ENCODE results near the gene TPPP2. TPM values are rescaled to one million over a fixed set of nuclear protein-coding genes. Genes with fewer than 3 reads are reported as not detected.
"Not testable (repeated sequence)": the region's sequence is repeated elsewhere in the genome, so short reads cannot be mapped to it uniquely, and the experiment has no call there.

Gene TPPP2
- polyA plus RNA-seq, 1 of the 3 experiments (the other 2 are of a cell fraction), result not detected

DNA sequence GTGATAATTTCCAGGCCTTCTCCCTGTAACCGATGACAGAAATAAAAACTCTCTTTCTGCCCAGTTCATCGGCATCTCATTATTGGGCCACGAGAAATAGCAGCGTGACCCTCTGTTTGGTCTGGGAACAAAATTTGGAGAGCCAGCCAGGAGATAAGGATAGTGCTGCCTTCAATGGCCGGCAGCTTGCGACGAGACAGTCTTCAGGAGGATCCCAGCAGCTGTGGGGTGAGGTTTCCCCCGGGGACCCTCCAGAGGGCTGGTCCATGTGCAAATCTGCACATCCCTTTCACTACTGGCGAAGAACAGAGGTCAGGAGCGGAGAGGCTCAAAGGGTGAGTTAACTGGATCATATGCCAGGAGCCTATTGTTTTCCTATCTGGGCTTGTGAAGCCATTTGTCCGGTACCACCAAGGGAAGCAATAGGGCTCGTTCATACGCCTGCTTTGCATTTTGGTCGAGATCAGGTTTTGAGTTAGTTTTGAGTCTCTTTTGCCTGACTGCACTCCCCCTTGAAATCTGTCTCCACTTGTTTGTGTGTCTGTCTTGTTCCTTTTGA is 26.1 kb upstream of the TPPP2 start (continued):
- TF ChIP-seq RFX5 (IDR thresholded peaks at IDR 0.05; ENCODE audit: low read length), result no peak
- no peak for TF ChIP-seq TCF12 (IDR thresholded peaks at IDR 0.05)

DNA sequence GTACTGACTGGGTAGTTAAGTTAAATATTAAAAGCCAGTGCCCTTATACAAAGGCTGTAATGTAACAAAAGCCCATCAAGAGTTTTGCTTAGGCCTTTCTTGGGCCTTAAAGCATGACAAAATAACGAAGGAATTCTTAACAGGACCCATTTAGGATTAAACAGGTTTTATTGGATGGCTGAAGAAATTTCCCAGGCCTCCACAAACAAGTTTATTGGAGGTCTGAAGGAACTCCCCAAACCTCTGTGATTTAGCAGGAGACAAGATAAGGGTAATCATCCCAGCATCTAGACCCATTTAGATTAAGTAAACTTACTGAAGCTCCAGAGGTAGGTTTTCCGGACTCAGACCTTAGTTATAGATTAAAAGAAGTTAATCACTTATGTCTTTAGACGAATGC is 20.3 kb upstream of the TPPP2 start:
- peaks cover 15% of the 10 kb centered on the region for H3K27me3 ChIP-seq (ENCODE audit: insufficient read depth)
- H3K9ac ChIP-seq; H3K27ac ChIP-seq (ENCODE audit: low read depth in 2 of 2, low read length in 1 of 2); POLR2A ChIA-PET; H2AFZ ChIP-seq (ENCODE audit: low read depth); H3K4me3 ChIP-seq (ENCODE audit: low read depth in 2 of 2, low read length in 1 of 2); H3K9me3 ChIP-seq; DNase-seq; H3K9me2 ChIP-seq; H3K4me1 ChIP-seq (ENCODE audit: control insufficient read depth in 1 of 2, insufficient read depth in 2 of 2, low read depth in 1 of 2, low read length in 1 of 2); H3F3A ChIP-seq (replicated peaks; ENCODE audit: insufficient read depth); H3K36me3 ChIP-seq (replicated peaks in 1 of 2; ENCODE audit: control insufficient read depth in 1 of 2, insufficient read depth in 2 of 2, low read length in 1 of 2); H3K4me2 ChIP-seq; H4K20me1 ChIP-seq (ENCODE audit: insufficient read depth); H3K79me2 ChIP-seq (ENCODE audit: insufficient read depth): not testable (repeated sequence)
- CTCF ChIA-PET, result interaction anchor here (1.5 to 18.2 kb wide), 3 partner anchors 18 to 92 kb away, joined by 3 to 555 read pairs (median 248); partner anchors contain the start of genes RNASE7, TMEM253 and ZNF219
- 54% methylated on average over 3 of the region's 3 CpGs for WGBS (ENCODE audit: low lambda C conversion rate)

DNA sequence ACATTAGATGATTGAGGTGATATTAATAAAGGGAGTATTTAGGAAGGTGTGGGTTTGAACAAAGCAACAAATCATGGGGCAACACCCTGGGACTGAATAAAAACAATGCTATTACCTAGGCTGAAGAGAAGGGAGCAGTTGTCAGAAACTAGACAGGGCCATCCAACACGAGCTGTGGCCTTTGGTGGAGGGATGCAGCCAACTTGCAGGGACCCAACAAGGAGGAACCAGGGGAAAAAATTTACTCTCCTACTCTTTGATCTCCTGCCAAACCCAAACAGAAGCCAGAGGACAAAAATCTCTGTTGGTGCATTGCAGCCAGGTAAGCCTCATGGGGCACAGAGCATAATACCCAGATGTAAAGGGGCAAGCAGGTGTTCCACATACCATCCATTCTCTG is 18.9 kb upstream of the TPPP2 start:
- Histone ChIP-seq H3K79me2 (ENCODE audit: insufficient read depth) (no peaks in the 10 kb centered on the region), H3K9ac (no peak overlapping the region), H3K9me3 (no peaks in the 10 kb centered on the region), H3K36me3 (replicated peaks in 1 of 2; ENCODE audit: control insufficient read depth in 1 of 2, insufficient read depth in 2 of 2, low read length in 1 of 2) (no peaks in the 10 kb centered on the region), H3K4me2 (no peak overlapping the region), H3K4me1 (ENCODE audit: control insufficient read depth in 1 of 2, insufficient read depth in 2 of 2, low read depth in 1 of 2, low read length in 1 of 2) (no peaks in the 10 kb centered on the region; a peak in 1 of 4 replicates), H3K27ac (ENCODE audit: low read depth in 2 of 2, low read length in 1 of 2) (no peak overlapping the region), H2AFZ (ENCODE audit: low read depth) (no peak overlapping the region), H3K27me3 (ENCODE audit: insufficient read depth) (peaks cover 15% of the 10 kb centered on the region), H3F3A (replicated peaks; ENCODE audit: insufficient read depth) (no peaks in the 10 kb centered on the region), H3K4me3 (ENCODE audit: low read depth in 2 of 2, low read length in 1 of 2) (no peak overlapping the region), H4K20me1 (ENCODE audit: insufficient read depth) (no peaks in the 10 kb centered on the region), H3K9me2 (no peaks in the 10 kb centered on the region)
- 23% methylated on average over 1 of the region's 1 CpG for WGBS (ENCODE audit: low lambda C conversion rate)
- CTCF ChIA-PET, result interaction anchor here (1.5 to 18.2 kb wide), 5 partner anchors 13 to 90 kb away, joined by 3 to 555 read pairs (median 8); partner anchors contain the start of genes RNASE7, SLC39A2, TMEM253 and ZNF219
- TF ChIP-seq TCF12 (IDR thresholded peaks at IDR 0.05), result no peak
- TF ChIP-seq, protein P1, sequence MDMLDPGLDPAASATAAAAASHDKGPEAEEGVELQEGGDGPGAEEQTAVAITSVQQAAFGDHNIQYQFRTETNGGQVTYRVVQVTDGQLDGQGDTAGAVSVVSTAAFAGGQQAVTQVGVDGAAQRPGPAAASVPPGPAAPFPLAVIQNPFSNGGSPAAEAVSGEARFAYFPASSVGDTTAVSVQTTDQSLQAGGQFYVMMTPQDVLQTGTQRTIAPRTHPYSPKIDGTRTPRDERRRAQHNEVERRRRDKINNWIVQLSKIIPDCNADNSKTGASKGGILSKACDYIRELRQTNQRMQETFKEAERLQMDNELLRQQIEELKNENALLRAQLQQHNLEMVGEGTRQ (IDR thresholded peaks at IDR 0.05; ENCODE audit: borderline replicate concordance, low read depth, low read length), result no peak
- no peak for TF ChIP-seq GATA2 (CRISPR knock-in tag; IDR thresholded peaks at IDR 0.05)
- no peak for TF ChIP-seq GABPA (IDR thresholded peaks at IDR 0.05; ENCODE audit: low read depth)
- no peak for TF ChIP-seq RFX5 (IDR thresholded peaks at IDR 0.05; ENCODE audit: low read length)
- TF ChIP-seq EZH2phosphoT487 (IDR thresholded peaks at IDR 0.05; ENCODE audit: borderline replicate concordance, low read depth), result no peak
- TF ChIP-seq NFIC (IDR thresholded peaks at IDR 0.05; ENCODE audit: borderline replicate concordance), result no peak
- DNase-seq, result no peak
- POLR2A ChIA-PET, result no interaction called here

DNA sequence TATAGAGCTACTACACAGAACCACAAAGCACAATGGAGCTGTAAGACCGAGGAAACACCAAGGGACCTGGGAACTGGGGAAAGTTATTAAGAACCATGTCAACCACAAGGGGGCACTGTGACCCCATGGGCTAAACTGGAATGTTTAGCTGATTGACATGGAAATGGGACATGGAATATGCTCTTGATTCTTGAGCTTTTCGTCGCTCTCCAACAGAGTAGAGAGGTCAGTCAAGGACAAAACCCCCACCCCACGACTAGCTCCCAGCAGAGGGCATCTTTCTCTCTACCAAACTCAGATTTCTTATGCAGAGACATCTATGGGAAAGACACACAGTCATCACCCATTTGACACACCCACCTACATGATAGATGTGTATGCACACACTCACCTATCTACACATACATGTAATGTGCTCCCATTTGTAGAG is 15.2 kb upstream of the TPPP2 start:
- Histone ChIP-seq H3K4me2 (no peak overlapping the region), H3K4me3 (ENCODE audit: low read depth in 2 of 2, low read length in 1 of 2) (no peak overlapping the region; a peak in 1 of 4 replicates), H3K9ac (no peak overlapping the region), H3K9me2 (no peaks in the 10 kb centered on the region), H3K36me3 (replicated peaks in 1 of 2; ENCODE audit: control insufficient read depth in 1 of 2, insufficient read depth in 2 of 2, low read length in 1 of 2) (no peaks in the 10 kb centered on the region), H2AFZ (ENCODE audit: low read depth) (no peak overlapping the region), H3K27ac (ENCODE audit: low read depth in 2 of 2, low read length in 1 of 2) (no peak overlapping the region), H3F3A (replicated peaks; ENCODE audit: insufficient read depth) (no peaks in the 10 kb centered on the region), H3K27me3 (ENCODE audit: insufficient read depth) (peaks cover 15% of the 10 kb centered on the region), H3K4me1 (ENCODE audit: control insufficient read depth in 1 of 2, insufficient read depth in 2 of 2, low read depth in 1 of 2, low read length in 1 of 2) (no peaks in the 10 kb centered on the region; a peak in 1 of 4 replicates), H3K9me3 (no peaks in the 10 kb centered on the region), H4K20me1 (ENCODE audit: insufficient read depth) (no peaks in the 10 kb centered on the region), H3K79me2 (ENCODE audit: insufficient read depth) (no peaks in the 10 kb centered on the region)
- peak; percentile 75 for DNase-seq
- ChIA-PET POLR2A (interaction anchor here (1.0 to 2.1 kb wide), 9 partner anchors 9 to 90 kb away, joined by 3 to 15 read pairs (median 6); partner anchors contain the start of genes ARHGEF40 and NDRG2), CTCF (interaction anchor here (0.6 to 18.2 kb wide), 52 partner anchors 9 to 634 kb away, joined by 3 to 555 read pairs (median 6); partner anchors contain the start of genes ARHGEF40, NDRG2, RNASE13 and RNASE7)
- WGBS (ENCODE audit: low lambda C conversion rate), result 0% methylated on average over 4 of the region's 4 CpGs
- TF ChIP-seq FOXM1 (IDR thresholded peaks at IDR 0.05; ENCODE audit: low read depth) (no peak), NRF1 (IDR thresholded peaks at IDR 0.05; ENCODE audit: low read depth, low read length) (peak; percentile 17; the same call in 1 of the 2 replicates), SMC3 (IDR thresholded peaks at IDR 0.05; ENCODE audit: low read depth, low read length) (peak; percentile 96), FOSL2 (IDR thresholded peaks at IDR 0.05; ENCODE audit: borderline replicate concordance, low read depth) (no peak), FOXJ3 (CRISPR knock-in tag; IDR thresholded peaks at IDR 0.05) (no peak), MEF2A (IDR thresholded peaks at IDR 0.05; ENCODE audit: borderline replicate concordance, low read depth) (no peak)
- TF ChIP-seq, protein P1 (IDR thresholded peaks at IDR 0.05; ENCODE audit: borderline replicate concordance, low read depth, low read length), result no peak
- TF ChIP-seq, protein P2, sequence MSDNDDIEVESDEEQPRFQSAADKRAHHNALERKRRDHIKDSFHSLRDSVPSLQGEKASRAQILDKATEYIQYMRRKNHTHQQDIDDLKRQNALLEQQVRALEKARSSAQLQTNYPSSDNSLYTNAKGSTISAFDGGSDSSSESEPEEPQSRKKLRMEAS (IDR thresholded peaks at IDR 0.05; ENCODE audit: low read depth), result no peak
- TF ChIP-seq, protein P3, sequence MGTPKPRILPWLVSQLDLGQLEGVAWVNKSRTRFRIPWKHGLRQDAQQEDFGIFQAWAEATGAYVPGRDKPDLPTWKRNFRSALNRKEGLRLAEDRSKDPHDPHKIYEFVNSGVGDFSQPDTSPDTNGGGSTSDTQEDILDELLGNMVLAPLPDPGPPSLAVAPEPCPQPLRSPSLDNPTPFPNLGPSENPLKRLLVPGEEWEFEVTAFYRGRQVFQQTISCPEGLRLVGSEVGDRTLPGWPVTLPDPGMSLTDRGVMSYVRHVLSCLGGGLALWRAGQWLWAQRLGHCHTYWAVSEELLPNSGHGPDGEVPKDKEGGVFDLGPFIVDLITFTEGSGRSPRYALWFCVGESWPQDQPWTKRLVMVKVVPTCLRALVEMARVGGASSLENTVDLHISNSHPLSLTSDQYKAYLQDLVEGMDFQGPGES (IDR thresholded peaks at IDR 0.05; ENCODE audit: low read depth, low read length), result no peak
